ENCODE results near the gene SEC24C. TPM values are rescaled to one million over a fixed set of nuclear protein-coding genes. Genes with fewer than 3 reads are reported as not detected.
A peak's percentile ranks its signal among the peaks of the same experiment; 100 is the strongest.

SEC24C gene
- total RNA-seq, 2 donors from 2014 or later, result 63.2 to 71.4 TPM

DNA sequence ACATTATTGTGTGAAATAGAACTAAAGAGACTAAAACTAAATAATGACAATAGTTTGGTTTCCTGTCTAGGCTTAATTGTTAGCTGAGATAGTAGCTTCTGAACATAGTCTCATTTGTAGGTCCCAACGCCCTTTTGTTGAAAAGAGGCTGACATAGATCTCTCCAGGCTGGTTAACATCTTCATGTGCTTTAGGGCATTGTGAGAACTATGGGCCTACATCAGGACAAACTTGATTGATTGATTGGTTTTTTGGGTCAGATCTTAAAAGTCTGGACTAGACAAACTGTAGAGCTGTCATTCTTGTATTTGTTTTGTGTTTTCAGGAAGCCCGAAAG lies 38.5 kb downstream of the SEC24C start:
- H3K4me1 Mint-ChIP-seq, result peaks cover 25% of the 10 kb centered on the region
- DNase-seq, result no peak
- no peaks in the 10 kb centered on the region for H3K9me3 Mint-ChIP-seq
- peak overlapping the region; percentile 89 for H3K4me3 Mint-ChIP-seq
- peaks cover 7% of the 10 kb centered on the region for H3K36me3 Mint-ChIP-seq (ENCODE audit: low read depth)
- Histone ChIP-seq H3K9me3 (ENCODE audit: control insufficient read depth, low read length) (no peaks in the 10 kb centered on the region), H3K9ac (ENCODE audit: extremely low read depth, low read length, poor library complexity, severe bottlenecking) (peak overlapping the region; percentile 72), H3K4me1 (ENCODE audit: control insufficient read depth, insufficient read depth, low read length) (peaks cover 7% of the 10 kb centered on the region), H3K27ac (ENCODE audit: low read depth, low read length) (no peak overlapping the region), H3K4me3 (ENCODE audit: low read length) (peak overlapping the region; percentile 89), H3K36me3 (ENCODE audit: control insufficient read depth, insufficient read depth, low read length) (peaks cover 20% of the 10 kb centered on the region), H3K27me3 (ENCODE audit: control insufficient read depth, insufficient read depth, low read length, poor library complexity, severe bottlenecking) (no peaks in the 10 kb centered on the region)
- peak overlapping the region; percentile 96 for H3K27ac Mint-ChIP-seq
- TF ChIP-seq, protein P1, sequence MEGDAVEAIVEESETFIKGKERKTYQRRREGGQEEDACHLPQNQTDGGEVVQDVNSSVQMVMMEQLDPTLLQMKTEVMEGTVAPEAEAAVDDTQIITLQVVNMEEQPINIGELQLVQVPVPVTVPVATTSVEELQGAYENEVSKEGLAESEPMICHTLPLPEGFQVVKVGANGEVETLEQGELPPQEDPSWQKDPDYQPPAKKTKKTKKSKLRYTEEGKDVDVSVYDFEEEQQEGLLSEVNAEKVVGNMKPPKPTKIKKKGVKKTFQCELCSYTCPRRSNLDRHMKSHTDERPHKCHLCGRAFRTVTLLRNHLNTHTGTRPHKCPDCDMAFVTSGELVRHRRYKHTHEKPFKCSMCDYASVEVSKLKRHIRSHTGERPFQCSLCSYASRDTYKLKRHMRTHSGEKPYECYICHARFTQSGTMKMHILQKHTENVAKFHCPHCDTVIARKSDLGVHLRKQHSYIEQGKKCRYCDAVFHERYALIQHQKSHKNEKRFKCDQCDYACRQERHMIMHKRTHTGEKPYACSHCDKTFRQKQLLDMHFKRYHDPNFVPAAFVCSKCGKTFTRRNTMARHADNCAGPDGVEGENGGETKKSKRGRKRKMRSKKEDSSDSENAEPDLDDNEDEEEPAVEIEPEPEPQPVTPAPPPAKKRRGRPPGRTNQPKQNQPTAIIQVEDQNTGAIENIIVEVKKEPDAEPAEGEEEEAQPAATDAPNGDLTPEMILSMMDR (conservative IDR thresholded peaks at IDR 0.05), result no peak
- H3K27me3 Mint-ChIP-seq (ENCODE audit: insufficient read depth), result no peaks in the 10 kb centered on the region
- 29 to 66% methylated on average over 1 to 2 of the region's 2 CpGs for WGBS, 2 experiments (ENCODE audit: insufficient coverage in 1 of 2, insufficient read length in 1 of 2)

DNA sequence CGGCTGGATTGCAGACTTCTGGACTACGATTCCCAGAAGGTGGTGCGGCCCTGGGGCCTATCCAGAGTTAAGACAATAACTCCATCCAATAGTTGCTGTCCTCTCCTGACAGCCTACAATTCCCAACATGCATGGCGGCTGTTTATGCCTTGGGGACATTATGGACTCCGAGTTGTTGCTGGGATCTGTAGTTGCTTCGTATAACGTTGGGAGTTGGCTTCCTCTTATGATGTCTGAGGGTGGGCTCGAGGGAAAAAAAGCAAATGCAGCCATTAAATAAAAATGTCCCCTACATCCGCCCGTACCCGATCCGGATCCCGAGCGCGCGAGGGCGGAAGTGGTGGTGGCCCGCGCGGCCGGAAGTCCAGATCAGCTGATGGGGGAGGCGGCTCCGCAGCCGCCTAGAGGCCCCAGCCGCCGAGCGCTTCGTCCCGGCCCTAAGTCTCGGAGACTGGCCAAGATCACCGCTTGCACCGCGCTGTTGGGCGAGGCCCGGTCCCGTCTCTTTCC lies 41.1 kb downstream of the SEC24C start, which contains the start of gene ZSWIM8:
Gene ZSWIM8, plus strand, starts transcription at position 396 of the 510 bp plus-strand sequence. CDS start 273 bp downstream, outside the sequence.
- H3K9me3 ChIP-seq (ENCODE audit: control insufficient read depth, low read length), result no peaks in the 10 kb centered on the region
- peaks cover 19% of the 10 kb centered on the region for H3K36me3 ChIP-seq (ENCODE audit: control insufficient read depth, insufficient read depth, low read length)
- H3K36me3 Mint-ChIP-seq (ENCODE audit: low read depth), result peaks cover 9% of the 10 kb centered on the region
- peak within 1 kb of the TSS; percentile 97 for H3K4me3 Mint-ChIP-seq
- peaks cover 7% of the 10 kb centered on the region for H3K4me1 ChIP-seq (ENCODE audit: control insufficient read depth, insufficient read depth, low read length)
- DNase-seq, result peak; percentile 94
- no peaks in the 10 kb centered on the region for H3K9me3 Mint-ChIP-seq
- H3K4me3 ChIP-seq (ENCODE audit: low read length), result peak within 1 kb of the TSS; percentile 96
- no peak within 1 kb of the TSS for H3K27ac ChIP-seq (ENCODE audit: low read depth, low read length)
- WGBS, 2 experiments (ENCODE audit: insufficient coverage in 1 of 2, insufficient read length in 1 of 2), result 0% methylated on average over 16 to 36 of the region's 36 CpGs
- TF ChIP-seq, protein P1 (conservative IDR thresholded peaks at IDR 0.05), result peak; percentile 26
- H3K9ac ChIP-seq (ENCODE audit: extremely low read depth, low read length, poor library complexity, severe bottlenecking), result peak within 1 kb of the TSS; percentile 65
- no peaks in the 10 kb centered on the region for H3K27me3 ChIP-seq (ENCODE audit: control insufficient read depth, insufficient read depth, low read length, poor library complexity, severe bottlenecking)
- peaks cover 22% of the 10 kb centered on the region for H3K4me1 Mint-ChIP-seq
- no peaks in the 10 kb centered on the region for H3K27me3 Mint-ChIP-seq (ENCODE audit: insufficient read depth)
- peak within 1 kb of the TSS; percentile 99 for H3K27ac Mint-ChIP-seq

DNA sequence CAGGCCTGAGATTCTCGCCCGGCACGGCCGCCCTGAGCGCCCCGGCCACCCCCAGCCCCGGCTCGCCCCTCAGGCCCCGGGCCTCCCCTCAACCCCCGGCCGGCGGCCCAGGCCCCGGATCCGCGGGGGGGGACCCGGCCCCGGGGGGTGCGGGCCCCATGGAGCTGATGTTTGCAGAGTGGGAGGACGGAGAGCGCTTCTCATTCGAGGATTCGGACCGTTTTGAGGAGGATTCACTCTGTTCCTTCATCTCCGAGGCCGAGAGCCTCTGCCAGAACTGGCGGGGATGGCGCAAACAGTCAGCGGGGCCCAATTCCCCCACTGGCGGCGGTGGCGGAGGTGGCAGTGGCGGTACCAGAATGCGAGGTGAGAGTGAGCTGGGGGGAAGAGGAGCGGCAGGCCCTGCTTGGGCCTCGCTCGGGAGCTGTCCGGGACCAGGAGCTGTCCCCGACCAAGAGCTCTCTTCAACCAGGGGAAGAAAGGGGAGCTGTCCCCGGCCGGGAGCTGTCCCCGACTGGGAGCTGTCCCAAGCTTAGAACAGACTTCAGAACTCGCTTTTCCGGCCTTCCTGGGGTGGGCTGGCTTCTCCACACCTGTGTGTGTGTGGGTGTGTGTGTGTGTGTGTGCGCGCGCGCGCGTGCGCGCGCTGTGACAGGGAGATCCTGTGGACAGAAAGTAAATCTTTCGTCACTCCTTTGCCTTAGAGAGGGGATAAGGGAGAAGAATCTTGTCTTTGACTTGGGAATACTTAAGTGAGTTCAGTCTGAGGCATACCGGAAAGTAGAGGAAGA lies 41.7 kb downstream of the SEC24C start:
- Histone ChIP-seq H3K27ac (ENCODE audit: low read depth, low read length) (no peak overlapping the region), H3K9ac (ENCODE audit: extremely low read depth, low read length, poor library complexity, severe bottlenecking) (peak overlapping the region; percentile 65), H3K4me3 (ENCODE audit: low read length) (peak overlapping the region; percentile 96), H3K4me1 (ENCODE audit: control insufficient read depth, insufficient read depth, low read length) (peaks cover 7% of the 10 kb centered on the region), H3K36me3 (ENCODE audit: control insufficient read depth, insufficient read depth, low read length) (peaks cover 18% of the 10 kb centered on the region), H3K9me3 (ENCODE audit: control insufficient read depth, low read length) (no peaks in the 10 kb centered on the region), H3K27me3 (ENCODE audit: control insufficient read depth, insufficient read depth, low read length, poor library complexity, severe bottlenecking) (no peaks in the 10 kb centered on the region)
- Mint-ChIP-seq H3K4me1 (peaks cover 18% of the 10 kb centered on the region), H3K27ac (peak overlapping the region; percentile 99), H3K9me3 (no peaks in the 10 kb centered on the region), H3K4me3 (peak overlapping the region; percentile 97), H3K27me3 (ENCODE audit: insufficient read depth) (no peaks in the 10 kb centered on the region), H3K36me3 (ENCODE audit: low read depth) (peaks cover 13% of the 10 kb centered on the region)
- DNase-seq, result peak; percentile 83
- TF ChIP-seq, protein P1 (conservative IDR thresholded peaks at IDR 0.05), result peak; percentile 29
- 1 to 2% methylated on average over 8 to 54 of the region's 54 CpGs for WGBS, 2 experiments (ENCODE audit: insufficient coverage in 1 of 2, insufficient read length in 1 of 2)

Data from endodermal cell (in vitro differentiated cells).